Measurements from ENCODE around the gene PTPRD.

PTPRD gene

DNA sequence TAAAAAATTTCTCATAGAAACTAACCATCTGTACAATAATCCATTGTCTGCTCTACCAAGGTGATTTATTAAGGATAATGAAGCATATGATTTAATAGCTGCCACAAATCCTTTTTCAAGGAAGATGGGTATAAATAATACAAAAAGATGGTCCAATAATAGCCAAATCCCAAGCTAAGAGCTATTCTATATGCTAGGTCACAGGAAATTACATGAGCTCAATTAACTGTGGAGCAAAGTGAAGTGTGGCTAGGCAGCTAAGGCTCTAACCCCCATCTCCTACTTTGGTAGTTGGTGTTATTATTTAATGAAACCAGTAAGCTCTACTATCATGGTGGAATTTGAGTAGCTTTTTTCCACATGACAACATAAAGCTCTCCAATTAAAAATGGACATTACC lies 1768.3 kb downstream of the PTPRD start:
- no peaks in the 10 kb centered on the region for H3K9me3 ChIP-seq (ENCODE audit: control insufficient read depth, low read length)
- no peak overlapping the region for H3K9ac ChIP-seq (ENCODE audit: low read length)
- no peaks in the 10 kb centered on the region for H3K36me3 ChIP-seq (ENCODE audit: control insufficient read depth, insufficient read depth, low read length, severe bottlenecking)
- H3K27me3 ChIP-seq (replicated peaks; ENCODE audit: control insufficient read depth, insufficient read depth, low read length): no peaks in the 10 kb centered on the region
- H3K4me1 ChIP-seq (ENCODE audit: control insufficient read depth, insufficient read depth, low read length): no peaks in the 10 kb centered on the region
- no peak for DNase-seq (ENCODE audit: low read depth)
- H3K4me3 ChIP-seq (ENCODE audit: low read length): no peak overlapping the region

DNA sequence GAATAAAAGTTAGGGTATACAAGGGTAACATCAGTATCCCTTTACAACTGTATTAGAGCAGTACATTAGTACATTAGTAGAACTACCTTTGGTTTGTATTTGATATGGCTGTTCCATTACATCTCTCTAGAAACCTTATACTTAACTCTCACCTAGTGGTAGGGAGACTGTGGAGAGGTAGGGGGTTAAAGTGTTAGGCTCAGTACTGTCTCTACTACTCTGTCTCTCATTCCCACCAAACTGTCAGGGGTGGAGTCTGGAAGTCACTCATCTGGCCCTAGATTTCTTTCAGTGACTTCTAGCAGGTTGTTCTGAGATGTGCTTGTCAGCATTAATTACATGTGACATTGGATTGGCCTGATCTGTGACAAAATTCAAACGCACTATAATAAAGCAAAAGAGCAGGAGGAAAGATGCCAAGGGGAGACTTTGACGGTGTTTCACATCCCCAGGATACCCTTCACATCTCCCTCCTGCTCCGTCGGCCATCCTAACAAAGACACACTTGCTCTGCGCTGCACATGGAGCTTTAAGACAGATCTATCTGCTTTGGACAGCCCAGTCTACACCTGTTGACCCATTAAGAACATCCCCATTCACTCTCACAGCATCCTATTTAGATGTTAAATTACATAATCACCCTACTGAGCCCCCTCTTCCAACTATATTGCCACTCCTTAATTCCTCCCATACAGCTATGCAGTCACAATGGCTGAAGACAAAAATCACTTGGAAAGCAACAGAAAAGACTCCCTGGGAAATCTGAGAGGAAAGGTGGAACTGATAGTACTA lies 1770.2 kb downstream of the PTPRD start:
- H3K4me1 ChIP-seq (ENCODE audit: control insufficient read depth, insufficient read depth, low read length): no peaks in the 10 kb centered on the region
- peaks cover 5% of the 10 kb centered on the region for H3K9me3 ChIP-seq (ENCODE audit: control insufficient read depth, low read length)
- no peaks in the 10 kb centered on the region for H3K27me3 ChIP-seq (replicated peaks; ENCODE audit: control insufficient read depth, insufficient read depth, low read length)
- no peak for DNase-seq (ENCODE audit: low read depth)
- no peak overlapping the region for H3K9ac ChIP-seq (ENCODE audit: low read length)
- no peak overlapping the region for H3K4me3 ChIP-seq (ENCODE audit: low read length)
- no peaks in the 10 kb centered on the region for H3K36me3 ChIP-seq (ENCODE audit: control insufficient read depth, insufficient read depth, low read length, severe bottlenecking)

DNA sequence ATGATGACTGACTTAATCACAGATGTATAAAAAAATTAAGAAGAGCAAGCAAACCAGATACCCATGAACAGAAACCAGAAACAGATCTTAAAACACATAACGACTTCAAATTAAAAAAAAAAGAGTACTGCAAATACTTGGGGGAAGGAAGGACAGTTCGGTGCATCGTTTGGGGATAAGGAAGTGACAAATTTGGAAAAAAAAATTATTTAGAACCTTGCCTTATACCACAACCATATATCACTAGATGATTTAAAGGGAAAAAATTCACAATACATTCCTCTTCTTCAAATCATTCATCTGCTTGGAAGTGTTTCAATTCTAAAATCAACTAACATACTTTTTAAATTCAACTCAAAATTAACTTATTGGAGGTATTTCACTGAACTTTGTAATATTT lies 1774.7 kb downstream of the PTPRD start:
- peaks cover 5% of the 10 kb centered on the region for H3K9me3 ChIP-seq (ENCODE audit: control insufficient read depth, low read length)
- no peak overlapping the region for H3K9ac ChIP-seq (ENCODE audit: low read length)
- no peaks in the 10 kb centered on the region for H3K27me3 ChIP-seq (replicated peaks; ENCODE audit: control insufficient read depth, insufficient read depth, low read length)
- no peaks in the 10 kb centered on the region for H3K36me3 ChIP-seq (ENCODE audit: control insufficient read depth, insufficient read depth, low read length, severe bottlenecking)
- DNase-seq (ENCODE audit: low read depth): no peak
- H3K4me1 ChIP-seq (ENCODE audit: control insufficient read depth, insufficient read depth, low read length): peaks cover 4% of the 10 kb centered on the region
- no peak overlapping the region for H3K4me3 ChIP-seq (ENCODE audit: low read length)

DNA sequence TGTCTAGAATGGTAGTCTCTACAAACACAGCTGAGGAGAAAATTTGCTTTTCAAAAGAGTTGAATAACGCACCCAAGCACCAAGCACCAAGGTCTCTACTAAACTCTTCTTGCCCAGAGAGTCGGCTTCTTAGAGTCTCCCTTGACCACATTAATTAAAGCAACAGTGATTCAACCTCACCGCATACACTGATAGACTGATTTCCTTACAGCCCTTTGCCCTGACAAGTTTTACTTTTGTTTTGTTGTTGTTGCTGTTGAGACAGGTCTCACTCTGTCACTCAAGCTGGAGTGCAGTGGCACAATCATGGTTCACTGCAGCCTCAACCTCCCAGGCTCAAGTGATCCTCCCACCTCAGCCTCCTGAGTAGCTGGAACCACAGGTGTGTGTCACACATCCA lies 1777.5 kb downstream of the PTPRD start:
- Histone ChIP-seq H3K36me3 (ENCODE audit: control insufficient read depth, insufficient read depth, low read length, severe bottlenecking) (no peaks in the 10 kb centered on the region), H3K4me1 (ENCODE audit: control insufficient read depth, insufficient read depth, low read length) (peaks cover 7% of the 10 kb centered on the region), H3K4me3 (ENCODE audit: low read length) (no peak overlapping the region), H3K27me3 (replicated peaks; ENCODE audit: control insufficient read depth, insufficient read depth, low read length) (no peaks in the 10 kb centered on the region), H3K9ac (ENCODE audit: low read length) (no peak overlapping the region), H3K9me3 (ENCODE audit: control insufficient read depth, low read length) (peaks cover 5% of the 10 kb centered on the region)
- DNase-seq (ENCODE audit: low read depth): no peak

DNA sequence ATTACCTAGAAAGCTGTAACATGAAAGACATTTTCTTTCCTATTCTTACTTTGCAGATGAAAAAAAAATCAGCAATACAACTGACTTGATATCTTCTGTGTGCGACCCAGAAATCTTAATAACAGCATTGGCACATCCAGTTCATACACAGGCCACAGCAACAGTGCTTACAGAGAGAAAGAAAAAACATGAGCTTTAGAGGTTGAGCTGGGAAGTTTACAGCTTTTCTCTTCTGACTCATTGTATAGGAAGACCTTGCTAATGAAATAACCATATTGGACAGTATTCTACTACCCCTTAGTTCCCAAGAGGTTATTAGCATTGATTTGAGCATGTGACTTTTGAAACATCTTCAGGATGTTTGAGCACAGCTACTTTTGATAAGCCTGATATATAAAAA lies 1779.8 kb downstream of the PTPRD start:
- Histone ChIP-seq H3K4me3 (ENCODE audit: low read length) (no peak overlapping the region), H3K4me1 (ENCODE audit: control insufficient read depth, insufficient read depth, low read length) (peaks cover 7% of the 10 kb centered on the region), H3K27me3 (replicated peaks; ENCODE audit: control insufficient read depth, insufficient read depth, low read length) (no peaks in the 10 kb centered on the region), H3K9me3 (ENCODE audit: control insufficient read depth, low read length) (peaks cover 2% of the 10 kb centered on the region), H3K36me3 (ENCODE audit: control insufficient read depth, insufficient read depth, low read length, severe bottlenecking) (no peaks in the 10 kb centered on the region), H3K9ac (ENCODE audit: low read length) (no peak overlapping the region)
- no peak for DNase-seq (ENCODE audit: low read depth)

DNA sequence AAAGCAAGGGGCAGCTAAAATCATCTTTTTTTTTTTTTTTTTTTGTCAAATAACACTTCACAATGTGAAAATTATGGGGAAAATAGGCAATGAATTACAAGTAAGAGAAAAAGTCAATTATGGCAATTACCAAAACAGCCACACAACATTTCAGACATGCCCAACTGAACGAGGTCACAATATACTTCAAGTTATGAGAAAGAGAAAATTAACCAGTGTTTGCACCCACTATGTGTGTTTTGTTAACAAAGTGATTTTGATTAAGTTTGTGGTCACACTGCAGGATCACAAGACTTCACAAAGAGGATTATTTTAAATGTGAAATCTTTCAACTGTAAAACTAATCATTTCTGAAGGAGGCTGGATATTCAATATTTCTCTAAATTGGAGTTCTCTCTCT lies 1780.4 kb downstream of the PTPRD start:
- Histone ChIP-seq H3K9ac (ENCODE audit: low read length) (no peak overlapping the region), H3K9me3 (ENCODE audit: control insufficient read depth, low read length) (no peaks in the 10 kb centered on the region), H3K4me1 (ENCODE audit: control insufficient read depth, insufficient read depth, low read length) (peaks cover 7% of the 10 kb centered on the region), H3K27me3 (replicated peaks; ENCODE audit: control insufficient read depth, insufficient read depth, low read length) (no peaks in the 10 kb centered on the region), H3K36me3 (ENCODE audit: control insufficient read depth, insufficient read depth, low read length, severe bottlenecking) (no peaks in the 10 kb centered on the region), H3K4me3 (ENCODE audit: low read length) (no peak overlapping the region)
- no peak for DNase-seq (ENCODE audit: low read depth)

DNA sequence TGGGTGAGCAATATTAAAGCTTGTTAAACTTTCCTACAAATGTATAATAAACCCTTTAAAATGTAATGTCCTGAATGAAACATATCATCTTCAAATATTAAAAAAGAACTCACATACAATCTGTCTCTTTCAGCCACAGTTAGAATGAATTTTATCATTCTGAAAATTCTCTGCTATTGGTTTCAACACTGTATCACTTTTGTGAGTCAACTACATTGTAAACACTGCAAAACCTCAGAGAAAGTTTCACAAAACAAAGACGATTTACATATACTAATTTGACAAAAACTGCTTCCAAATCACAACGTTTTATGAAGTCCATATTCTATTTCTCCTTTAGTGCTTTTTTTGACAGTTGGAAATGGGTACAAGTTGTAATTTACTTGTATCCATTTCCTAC lies 1781.2 kb downstream of the PTPRD start:
- peaks cover 7% of the 10 kb centered on the region for H3K4me1 ChIP-seq (ENCODE audit: control insufficient read depth, insufficient read depth, low read length)
- H3K36me3 ChIP-seq (ENCODE audit: control insufficient read depth, insufficient read depth, low read length, severe bottlenecking): no peaks in the 10 kb centered on the region
- no peak overlapping the region for H3K9ac ChIP-seq (ENCODE audit: low read length)
- DNase-seq (ENCODE audit: low read depth): no peak
- H3K9me3 ChIP-seq (ENCODE audit: control insufficient read depth, low read length): no peaks in the 10 kb centered on the region
- no peaks in the 10 kb centered on the region for H3K27me3 ChIP-seq (replicated peaks; ENCODE audit: control insufficient read depth, insufficient read depth, low read length)
- no peak overlapping the region for H3K4me3 ChIP-seq (ENCODE audit: low read length)

DNA sequence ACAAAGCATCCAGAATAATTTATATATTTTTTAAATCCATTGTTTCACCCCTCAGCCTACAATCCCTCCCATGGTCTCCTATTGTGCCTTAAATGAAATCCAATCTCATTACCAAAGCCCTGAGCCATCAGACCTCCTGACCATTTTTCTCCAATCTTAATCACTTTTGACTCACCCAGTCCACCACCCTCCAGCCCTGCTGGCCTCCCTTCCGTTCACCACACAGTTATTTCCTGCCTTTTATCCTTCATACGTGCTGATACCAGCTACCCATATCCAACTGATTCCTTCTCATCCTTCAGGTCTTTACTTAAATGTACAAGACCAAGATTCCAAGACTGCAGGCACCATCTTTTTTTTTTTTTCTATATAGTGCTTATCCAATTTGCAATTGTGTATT lies 1786.5 kb downstream of the PTPRD start:
- H3K4me3 ChIP-seq (ENCODE audit: low read length): no peak overlapping the region
- no peaks in the 10 kb centered on the region for H3K9me3 ChIP-seq (ENCODE audit: control insufficient read depth, low read length)
- H3K9ac ChIP-seq (ENCODE audit: low read length): no peak overlapping the region
- H3K4me1 ChIP-seq (ENCODE audit: control insufficient read depth, insufficient read depth, low read length): peaks cover 5% of the 10 kb centered on the region
- DNase-seq (ENCODE audit: low read depth): no peak
- H3K27me3 ChIP-seq (replicated peaks; ENCODE audit: control insufficient read depth, insufficient read depth, low read length): no peaks in the 10 kb centered on the region
- no peaks in the 10 kb centered on the region for H3K36me3 ChIP-seq (ENCODE audit: control insufficient read depth, insufficient read depth, low read length, severe bottlenecking)

DNA sequence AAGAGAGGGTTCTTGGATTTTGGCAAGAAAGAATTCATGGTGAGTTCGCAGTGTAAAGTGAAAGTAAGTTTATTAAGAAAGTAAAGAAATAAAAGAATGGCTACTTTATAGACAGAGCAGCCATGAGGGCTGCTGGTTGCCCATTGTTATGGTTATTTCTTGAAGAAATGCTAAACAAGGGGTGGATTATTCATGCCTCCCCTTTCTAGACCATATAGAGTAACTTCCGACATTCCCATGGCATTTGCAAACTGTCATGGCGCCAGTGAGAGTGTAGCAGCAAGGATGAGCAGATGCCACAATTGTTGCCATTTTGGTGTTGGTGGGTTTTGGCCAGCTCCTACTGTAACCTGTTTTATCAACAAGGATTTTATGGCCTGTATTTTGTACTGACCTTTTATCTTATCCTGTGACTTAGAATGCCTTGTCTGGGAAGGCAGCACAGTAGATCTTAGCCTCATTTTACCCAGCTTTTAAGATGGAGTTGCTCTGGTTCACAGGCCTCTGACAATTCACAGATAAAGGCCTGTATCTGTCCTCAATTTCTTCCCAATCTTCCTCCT lies 1787.1 kb downstream of the PTPRD start:
- no peaks in the 10 kb centered on the region for H3K36me3 ChIP-seq (ENCODE audit: control insufficient read depth, insufficient read depth, low read length, severe bottlenecking)
- peak overlapping the region; percentile 62 for H3K9ac ChIP-seq (ENCODE audit: low read length)
- H3K27me3 ChIP-seq (replicated peaks; ENCODE audit: control insufficient read depth, insufficient read depth, low read length): no peaks in the 10 kb centered on the region
- peaks cover 5% of the 10 kb centered on the region for H3K4me1 ChIP-seq (ENCODE audit: control insufficient read depth, insufficient read depth, low read length)
- H3K9me3 ChIP-seq (ENCODE audit: control insufficient read depth, low read length): no peaks in the 10 kb centered on the region
- DNase-seq (ENCODE audit: low read depth): no peak
- peak overlapping the region; percentile 67 for H3K4me3 ChIP-seq (ENCODE audit: low read length)

DNA sequence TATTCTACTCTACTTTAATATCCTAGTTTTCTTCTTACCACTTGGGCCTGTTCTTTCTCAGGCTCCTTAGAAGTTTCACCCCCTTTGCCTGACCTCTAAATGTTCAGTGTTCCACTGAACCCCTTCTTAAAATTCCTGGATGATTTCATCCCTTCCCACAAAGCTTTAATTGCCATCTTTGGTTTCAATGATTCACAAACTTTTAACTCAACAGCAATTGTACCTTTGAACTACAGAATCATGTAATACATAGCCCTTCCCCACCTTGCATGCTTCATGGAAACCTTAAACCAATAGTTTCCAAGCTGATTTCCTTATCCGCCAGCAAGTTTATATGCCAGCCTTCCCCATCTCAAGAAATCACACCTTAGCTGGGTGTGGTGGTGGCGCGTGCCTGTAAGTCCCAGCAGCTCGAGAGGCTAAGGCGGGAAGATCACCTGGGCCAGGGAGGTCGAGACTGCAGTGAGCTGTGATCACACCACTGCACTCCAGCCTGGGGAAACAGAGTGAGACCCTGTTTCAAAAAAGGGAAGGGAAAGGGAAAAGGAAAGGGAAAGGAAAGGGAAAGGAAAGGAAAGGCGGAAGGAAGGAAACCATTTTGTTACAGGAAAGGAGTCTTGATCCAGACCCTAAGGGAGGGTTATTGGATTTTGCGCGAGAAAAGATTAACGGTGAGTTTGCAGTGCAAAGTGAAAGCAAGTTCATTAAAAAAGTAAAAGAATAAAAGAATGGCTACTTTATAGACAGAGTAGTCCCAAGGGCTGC lies 1789.5 kb downstream of the PTPRD start:
- Histone ChIP-seq H3K4me3 (ENCODE audit: low read length) (no peak overlapping the region), H3K9me3 (ENCODE audit: control insufficient read depth, low read length) (no peaks in the 10 kb centered on the region), H3K4me1 (ENCODE audit: control insufficient read depth, insufficient read depth, low read length) (peaks cover 5% of the 10 kb centered on the region), H3K27me3 (replicated peaks; ENCODE audit: control insufficient read depth, insufficient read depth, low read length) (no peaks in the 10 kb centered on the region), H3K36me3 (ENCODE audit: control insufficient read depth, insufficient read depth, low read length, severe bottlenecking) (no peaks in the 10 kb centered on the region), H3K9ac (ENCODE audit: low read length) (no peak overlapping the region)
- DNase-seq (ENCODE audit: low read depth): no peak

DNA sequence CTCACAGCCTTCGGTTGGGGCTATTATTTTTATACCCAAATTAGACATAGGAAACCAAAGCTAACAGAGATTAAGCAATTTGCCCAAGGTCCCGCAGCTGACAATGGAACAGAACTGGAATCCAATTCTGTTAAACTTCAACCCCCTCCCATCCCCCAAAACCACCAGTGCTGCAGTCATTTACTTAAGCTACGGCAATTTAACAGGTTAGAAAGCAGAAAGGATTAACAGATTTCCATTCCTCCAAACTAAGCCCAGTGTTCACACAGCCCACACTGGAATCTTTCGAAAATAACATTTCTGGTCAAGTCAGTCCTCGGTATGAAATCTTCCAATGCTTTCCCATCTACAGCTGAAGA lies 1790.2 kb downstream of the PTPRD start:
- Histone ChIP-seq H3K9me3 (ENCODE audit: control insufficient read depth, low read length) (no peaks in the 10 kb centered on the region), H3K27me3 (replicated peaks; ENCODE audit: control insufficient read depth, insufficient read depth, low read length) (no peaks in the 10 kb centered on the region), H3K36me3 (ENCODE audit: control insufficient read depth, insufficient read depth, low read length, severe bottlenecking) (no peaks in the 10 kb centered on the region), H3K9ac (ENCODE audit: low read length) (no peak overlapping the region), H3K4me3 (ENCODE audit: low read length) (no peak overlapping the region), H3K4me1 (ENCODE audit: control insufficient read depth, insufficient read depth, low read length) (peaks cover 5% of the 10 kb centered on the region)
- DNase-seq (ENCODE audit: low read depth): no peak
